ENCODE results near the gene ACER3. TPM values are rescaled to one million over a fixed set of nuclear protein-coding genes. Genes with fewer than 3 reads are reported as not detected.
"Not testable (repeated sequence)": the region's sequence is repeated elsewhere in the genome, so short reads cannot be mapped to it uniquely, and the experiment has no call there.

ACER3 gene
- total RNA-seq, 4 donors from 2014 or later, result 19.0 to 26.6 (median 22.0) TPM

DNA sequence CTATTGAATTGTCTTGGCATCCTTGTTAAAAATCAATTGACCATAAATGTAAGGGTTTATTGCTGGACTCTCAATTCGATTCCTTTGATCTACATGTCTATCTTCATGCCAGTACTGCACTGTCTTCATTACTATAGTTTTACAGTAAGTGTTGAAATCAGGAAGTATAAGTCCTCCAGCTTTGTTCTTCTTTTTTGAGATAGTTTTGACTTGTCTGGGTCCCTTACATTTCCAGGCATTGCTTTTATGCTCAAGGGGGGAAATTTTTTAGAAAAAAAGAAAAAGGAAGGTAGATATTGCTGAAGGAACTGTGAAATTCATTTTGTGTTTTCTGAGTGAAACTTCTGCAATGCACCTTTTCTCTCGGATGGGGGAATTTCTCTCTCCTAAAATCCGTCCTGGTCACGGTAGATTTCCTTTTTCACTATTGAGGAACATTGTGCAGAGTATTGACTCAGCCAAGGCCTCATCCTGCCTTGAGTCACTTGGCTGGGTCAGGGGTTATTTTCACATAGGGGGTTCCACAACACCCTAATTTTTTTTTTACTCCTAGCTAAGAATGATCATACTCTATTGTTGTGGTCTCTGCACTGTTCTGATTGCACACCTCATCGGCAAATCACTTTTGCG lies 2.8 kb upstream of the ACER3 start:
- DNase-seq (ENCODE audit: low spot score) (no peak), ATAC-seq (ENCODE audit: low FRiP score) (no peak)
- TF ChIP-seq, protein P1, sequence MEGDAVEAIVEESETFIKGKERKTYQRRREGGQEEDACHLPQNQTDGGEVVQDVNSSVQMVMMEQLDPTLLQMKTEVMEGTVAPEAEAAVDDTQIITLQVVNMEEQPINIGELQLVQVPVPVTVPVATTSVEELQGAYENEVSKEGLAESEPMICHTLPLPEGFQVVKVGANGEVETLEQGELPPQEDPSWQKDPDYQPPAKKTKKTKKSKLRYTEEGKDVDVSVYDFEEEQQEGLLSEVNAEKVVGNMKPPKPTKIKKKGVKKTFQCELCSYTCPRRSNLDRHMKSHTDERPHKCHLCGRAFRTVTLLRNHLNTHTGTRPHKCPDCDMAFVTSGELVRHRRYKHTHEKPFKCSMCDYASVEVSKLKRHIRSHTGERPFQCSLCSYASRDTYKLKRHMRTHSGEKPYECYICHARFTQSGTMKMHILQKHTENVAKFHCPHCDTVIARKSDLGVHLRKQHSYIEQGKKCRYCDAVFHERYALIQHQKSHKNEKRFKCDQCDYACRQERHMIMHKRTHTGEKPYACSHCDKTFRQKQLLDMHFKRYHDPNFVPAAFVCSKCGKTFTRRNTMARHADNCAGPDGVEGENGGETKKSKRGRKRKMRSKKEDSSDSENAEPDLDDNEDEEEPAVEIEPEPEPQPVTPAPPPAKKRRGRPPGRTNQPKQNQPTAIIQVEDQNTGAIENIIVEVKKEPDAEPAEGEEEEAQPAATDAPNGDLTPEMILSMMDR (IDR thresholded peaks at IDR 0.05), result no peak

DNA sequence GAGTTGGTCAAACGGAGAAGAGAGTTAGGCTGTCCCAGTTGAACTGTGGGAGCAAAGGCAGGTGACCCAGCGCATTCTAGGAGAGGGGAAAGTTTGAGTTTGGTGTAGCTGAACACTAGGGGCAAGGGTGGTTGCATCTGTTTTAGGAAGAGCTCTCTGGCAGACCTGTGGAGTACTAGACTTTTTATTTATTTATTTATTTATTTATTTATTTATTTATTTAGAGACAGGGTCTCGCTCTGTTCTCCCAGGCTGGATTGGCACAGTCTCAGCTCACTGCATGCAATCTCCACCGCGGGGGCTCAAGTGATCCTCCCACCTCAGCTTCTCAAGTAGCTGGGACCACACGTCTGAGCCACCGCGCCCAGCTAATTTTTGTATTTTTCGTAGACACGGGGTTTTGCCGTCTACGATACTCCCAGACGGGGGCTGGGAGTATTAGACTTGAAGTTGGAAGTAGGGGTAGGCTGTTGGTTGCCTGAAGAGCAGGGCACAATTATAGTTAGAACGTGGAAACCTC lies 950 bp upstream of the ACER3 start:
- TF ChIP-seq, protein P1 (IDR thresholded peaks at IDR 0.05), result no peak
- no peak for ATAC-seq (ENCODE audit: low FRiP score)
- DNase-seq (ENCODE audit: low spot score), result no peak

DNA sequence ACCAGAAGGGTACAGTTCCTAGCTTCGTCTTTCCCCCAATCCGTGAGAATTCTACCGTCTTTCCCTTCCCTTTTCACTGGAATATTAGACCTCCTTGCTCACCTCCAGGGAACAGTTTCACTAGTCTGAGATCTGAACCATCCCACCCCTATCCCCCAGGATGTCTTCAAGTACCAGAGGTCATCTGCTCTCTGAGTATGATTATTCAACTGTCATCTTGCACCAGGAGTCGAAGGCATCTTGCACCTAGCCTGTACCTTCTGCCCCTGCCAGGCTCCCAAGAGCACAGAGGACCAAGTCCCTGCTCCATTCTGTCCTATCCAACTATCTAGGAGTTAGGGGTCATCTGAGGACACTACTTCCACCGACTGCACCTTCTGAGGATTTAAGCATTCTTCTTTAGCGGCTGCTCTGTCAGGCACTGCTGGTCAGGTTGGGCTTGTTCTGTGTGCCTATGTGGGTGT lies 804 bp downstream of the ACER3 start:
- TF ChIP-seq, protein P1 (IDR thresholded peaks at IDR 0.05), result no peak
- ATAC-seq (ENCODE audit: low FRiP score), result no peak
- DNase-seq (ENCODE audit: low spot score), result no peak

DNA sequence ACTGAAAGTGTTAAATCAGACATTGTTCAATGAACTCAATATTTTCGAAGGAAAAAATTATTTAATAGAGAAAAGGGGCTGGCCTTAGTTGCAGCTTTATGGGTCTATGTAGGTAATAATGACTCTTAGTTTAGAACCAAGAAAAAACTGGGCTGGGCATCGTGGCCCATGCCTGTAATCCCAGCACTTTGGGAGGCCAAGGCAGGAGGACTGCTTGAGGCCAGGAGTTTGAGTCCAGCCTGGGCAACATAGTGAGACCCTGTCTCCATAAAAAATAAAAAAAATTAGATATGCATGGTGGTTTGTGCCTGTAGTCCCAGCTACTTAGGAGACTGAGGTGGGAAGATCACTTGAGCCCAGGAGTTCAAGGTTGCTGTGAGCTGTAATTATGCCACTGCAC lies 2.1 kb downstream of the ACER3 start:
- not testable (repeated sequence) for DNase-seq (ENCODE audit: low spot score); ATAC-seq (ENCODE audit: low FRiP score)

DNA sequence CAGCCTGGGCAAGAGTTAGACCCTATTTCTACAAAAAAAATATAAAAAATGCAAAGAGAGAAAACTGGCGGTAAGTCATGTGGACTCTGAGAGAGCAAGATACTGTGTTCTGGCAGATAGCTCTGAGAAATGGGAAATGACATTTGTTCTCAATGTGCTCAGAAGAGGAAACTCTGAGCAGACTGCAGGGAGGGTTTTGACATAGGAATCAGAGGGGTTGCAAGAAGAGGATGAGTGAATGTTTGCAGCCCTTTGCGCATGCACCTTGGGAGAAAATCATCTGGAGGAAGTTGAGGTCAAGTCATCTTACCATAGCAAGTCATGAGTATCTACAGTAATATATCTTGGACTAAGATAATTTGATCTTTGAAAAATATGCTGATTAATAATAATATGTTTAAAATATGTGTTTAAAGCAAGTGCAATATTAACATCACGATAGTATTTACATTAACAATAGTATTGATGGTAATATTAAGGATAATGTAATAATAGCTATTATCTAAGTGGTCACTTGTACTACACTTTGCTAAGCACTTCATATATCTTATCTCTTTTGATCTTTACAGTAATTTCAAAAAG lies 2.6 kb downstream of the ACER3 start:
- TF ChIP-seq, protein P1 (IDR thresholded peaks at IDR 0.05), result no peak
- ATAC-seq (ENCODE audit: low FRiP score), result no peak
- no peak for DNase-seq (ENCODE audit: low spot score)

DNA sequence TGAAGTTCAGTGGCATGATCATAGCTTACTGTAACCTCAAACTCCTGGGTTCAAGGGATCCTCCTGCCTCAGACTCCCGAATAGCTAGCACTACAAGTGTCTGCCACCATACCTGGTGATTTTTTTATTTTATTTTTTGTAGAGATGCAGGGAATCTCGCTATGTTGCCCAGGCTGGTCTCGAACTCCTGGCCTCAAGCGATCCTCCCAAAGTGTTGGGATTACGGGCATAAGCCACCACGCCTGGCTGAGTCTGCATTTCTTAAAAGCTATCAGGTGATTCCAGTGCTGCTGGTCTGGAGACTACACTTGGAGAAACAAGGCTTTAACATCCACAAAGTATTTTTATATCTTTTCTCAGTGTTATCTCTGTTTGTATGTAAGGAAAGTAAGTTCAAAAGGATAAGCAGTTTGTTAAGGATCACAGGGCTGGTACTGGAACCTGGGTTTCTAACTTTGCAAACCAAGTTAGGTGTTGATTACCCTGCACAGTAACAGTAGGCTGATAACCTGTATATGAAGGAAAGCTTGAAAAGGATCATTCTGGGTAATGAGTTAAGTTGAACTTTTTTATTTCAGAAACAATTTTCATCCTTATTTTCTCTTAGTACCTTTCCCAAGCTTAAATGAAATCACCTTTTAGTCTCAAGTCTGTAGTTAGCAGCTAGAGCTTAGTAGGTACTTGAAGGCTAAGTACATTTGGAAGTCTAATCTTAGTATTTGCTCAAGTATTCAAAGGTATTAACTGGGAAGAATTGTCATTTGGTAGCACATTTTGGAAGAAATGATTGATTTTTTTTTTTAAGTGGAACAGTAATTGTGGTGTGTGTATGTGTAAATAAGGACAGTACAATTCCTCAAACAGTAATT lies 12.5 kb downstream of the ACER3 start:
- DNase-seq (ENCODE audit: low spot score) (no peak), ATAC-seq (ENCODE audit: low FRiP score) (no peak)
- TF ChIP-seq, protein P1 (IDR thresholded peaks at IDR 0.05), result no peak

DNA sequence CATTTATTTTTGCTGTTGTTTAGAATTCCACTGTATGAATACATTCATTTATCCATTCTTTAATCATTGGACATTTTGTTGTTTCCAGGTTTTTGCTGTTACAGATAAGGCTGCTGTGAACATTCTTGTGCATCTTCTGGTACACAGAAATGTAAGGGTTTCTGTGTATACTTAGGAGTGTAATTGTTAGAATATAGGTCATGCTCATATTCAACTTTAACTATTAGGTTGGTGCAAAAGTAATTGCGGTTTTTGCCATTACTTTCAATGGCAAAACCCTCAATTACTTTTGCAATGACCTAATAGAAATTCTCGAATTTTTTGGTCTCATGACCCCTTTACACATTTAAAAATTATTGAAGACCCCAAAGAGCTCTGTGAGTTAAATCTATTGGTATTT lies 17.3 kb downstream of the ACER3 start:
- DNase-seq (ENCODE audit: low spot score) (no peak), ATAC-seq (ENCODE audit: low FRiP score) (no peak)
- TF ChIP-seq, protein P1 (IDR thresholded peaks at IDR 0.05), result no peak

Measured in omental fat pad (tissue), 4 donors.